HL-60/S4 treated with retinoic acid at 250 ng/mL for 4 days and 3 days (cell line): ENCODE measurements around the gene CA6.
"Not testable (repeated sequence)": the region's sequence is repeated elsewhere in the genome, so short reads cannot be mapped to it uniquely, and the experiment has no call there.

Source experiments
- in situ Hi-C: fragments of 300-500 bp; cut with MboI; formaldehyde crosslinking; loops from 2 replicates; pipeline ENCODE4 v1.7.0; 2022; ENCODE audit warnings: low sequenced_read_pairs

CA6 gene

DNA sequence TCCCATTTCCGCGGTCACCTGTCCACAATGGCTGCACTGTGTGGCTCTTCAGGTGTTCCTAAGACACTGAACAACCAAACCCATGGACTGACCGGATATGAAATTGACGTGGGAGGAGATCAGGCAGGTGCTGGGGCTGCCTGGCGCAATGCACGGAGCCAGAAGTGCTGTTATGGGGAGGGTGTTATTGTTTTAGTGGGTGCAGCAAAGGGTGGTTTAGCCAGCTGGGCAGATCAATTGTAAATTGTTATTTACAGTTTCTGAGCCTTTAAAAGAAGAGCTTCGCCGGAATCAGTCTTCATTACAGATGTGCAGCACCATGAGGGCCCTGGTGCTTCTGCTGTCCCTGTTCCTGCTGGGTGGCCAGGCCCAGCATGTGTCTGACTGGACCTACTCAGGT is at the start of gene CA6:
CA6 (plus strand) TSS at position 301 of the 400 bp plus-strand sequence; CDS start at position 320, 19 bp downstream.
- in situ Hi-C loops = no loop called here

DNA sequence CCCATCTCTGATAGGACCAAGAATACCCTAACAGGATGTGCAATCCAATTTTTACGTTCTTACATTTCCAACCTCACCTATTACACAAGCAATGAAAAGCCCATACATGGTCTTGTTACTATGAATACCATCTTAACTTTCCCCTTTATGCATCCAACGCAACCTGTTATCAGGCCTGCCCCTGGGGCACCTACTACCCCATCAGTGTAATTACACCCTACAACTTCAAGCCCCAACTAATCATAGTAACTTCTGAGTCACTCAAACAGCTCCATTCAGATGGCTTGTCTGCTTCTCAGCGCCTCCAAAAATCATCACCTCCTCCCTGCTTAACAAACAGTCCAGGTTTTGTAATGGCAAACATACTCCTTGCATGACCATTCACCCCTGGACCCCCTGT is 48.9 kb upstream of the CA6 start:
- in situ Hi-C loops = not testable (repeated sequence)

DNA sequence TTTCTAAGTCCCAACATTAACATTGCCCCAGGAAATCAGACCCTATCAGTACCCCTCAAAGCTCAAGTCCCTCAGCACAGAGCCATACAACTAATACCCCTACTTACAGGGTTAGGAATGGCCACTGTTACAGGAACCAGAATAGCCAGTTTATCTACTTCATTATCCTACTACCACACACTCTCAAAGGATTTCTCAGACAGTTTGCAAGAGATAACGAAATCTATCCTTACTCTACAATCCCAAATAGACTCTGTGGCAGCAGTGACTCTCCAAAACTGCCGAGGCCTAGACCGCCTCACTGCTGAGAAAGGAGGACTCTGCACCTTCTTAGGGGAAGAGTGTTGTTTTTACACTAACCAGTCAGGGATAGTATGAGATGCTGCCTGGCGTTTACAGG is 48.2 kb upstream of the CA6 start:
- in situ Hi-C loops = not testable (repeated sequence)

DNA sequence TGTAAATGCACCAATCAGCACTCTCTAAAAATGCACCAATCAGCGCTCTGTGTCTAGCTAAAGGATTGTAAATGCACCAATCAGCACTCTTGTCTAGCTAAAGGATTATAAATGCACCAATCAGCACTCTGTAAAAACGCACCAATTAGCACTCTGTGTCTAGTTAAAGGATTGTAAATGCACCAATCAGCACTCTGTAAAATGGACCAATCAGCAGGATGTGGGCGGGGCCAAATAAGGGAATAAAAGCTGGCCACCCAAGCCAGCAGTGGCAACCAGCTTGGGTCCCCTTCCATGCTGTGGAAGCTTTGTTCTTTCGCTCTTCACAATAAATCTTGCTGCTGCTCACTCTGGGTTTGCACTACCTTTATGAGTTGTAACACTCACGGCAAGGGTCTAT is 47.2 kb upstream of the CA6 start:
- in situ Hi-C loops = not testable (repeated sequence)

DNA sequence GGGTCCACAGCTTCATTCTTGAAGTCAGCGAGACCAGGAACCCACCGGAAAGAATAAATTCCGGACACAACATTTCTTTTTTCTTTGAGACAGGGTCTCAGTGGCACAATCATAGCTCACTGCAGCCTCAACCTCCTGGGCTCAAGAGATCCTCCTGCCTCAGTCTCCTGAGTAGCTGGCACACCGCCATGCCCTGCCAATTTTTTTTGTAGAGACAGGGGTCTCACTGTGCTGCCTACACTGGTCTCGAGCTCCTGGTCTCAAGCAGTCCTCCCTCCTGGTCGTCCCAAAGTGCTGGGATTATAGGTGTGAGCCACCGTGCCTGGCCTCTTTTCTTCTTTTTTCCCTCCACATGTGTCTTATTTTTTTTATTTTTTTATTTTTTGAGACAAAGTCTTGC is 46.6 kb upstream of the CA6 start:
- in situ Hi-C loops = no loop called here

DNA sequence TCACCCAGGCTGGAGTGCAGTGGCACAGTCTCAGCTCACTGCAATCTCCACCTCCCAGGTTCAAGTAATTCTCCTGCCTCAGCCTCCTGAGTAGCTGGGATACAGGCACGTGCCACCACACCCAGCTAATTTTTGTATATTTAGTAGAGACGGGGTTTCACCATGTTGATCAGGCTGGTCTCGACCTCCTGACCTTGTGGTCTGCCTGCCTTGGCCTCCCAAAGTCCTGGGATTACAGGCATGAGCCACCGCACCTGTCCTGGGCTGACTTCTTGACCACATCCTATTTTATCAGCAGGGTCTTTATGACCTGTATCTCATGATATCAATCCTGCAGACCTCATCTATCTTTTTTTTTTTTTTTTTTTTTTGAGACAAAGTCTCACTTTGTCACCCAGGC is 45.0 kb upstream of the CA6 start:
- in situ Hi-C loops = not testable (repeated sequence)

DNA sequence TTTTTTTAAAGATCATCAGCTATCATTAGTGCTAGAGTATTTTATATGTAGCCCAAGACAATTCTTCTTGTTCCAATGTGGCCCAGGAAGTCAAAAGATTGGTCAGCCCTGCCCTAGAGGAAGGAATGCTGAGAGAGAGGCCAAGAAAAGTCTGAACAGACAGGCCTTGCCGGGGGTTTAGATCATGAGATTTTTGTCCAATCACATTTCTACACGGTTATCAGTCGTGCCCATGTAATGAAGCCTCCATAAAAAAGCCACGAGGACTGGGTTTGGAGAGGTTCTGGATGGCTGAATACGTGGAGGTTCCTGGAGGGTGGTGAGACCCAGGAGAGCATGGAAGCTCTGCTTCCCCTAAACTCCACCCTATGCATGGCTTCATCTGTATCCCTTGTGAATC is 42.9 kb upstream of the CA6 start:
- in situ Hi-C loops = no loop called here

DNA sequence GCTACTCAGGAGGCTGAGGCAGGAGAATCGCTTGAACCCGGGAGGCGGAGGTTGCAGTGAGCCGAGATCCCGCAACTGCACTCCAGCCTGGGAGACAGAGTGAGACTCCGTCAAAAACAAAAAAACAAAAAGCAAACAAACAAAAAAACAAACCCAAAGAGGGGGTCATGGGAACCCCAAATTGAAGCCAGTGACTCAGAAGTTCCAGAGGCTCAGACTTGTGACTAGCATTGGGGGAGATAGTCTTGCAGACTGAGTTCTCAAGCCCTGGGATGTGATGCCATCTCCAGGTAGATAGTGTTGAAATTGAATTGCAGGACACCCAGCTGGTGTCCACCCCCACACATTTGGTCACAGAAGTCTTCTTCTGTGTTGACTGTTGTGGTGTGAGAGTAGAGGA is 42.3 kb upstream of the CA6 start:
- in situ Hi-C loops = no loop called here

DNA sequence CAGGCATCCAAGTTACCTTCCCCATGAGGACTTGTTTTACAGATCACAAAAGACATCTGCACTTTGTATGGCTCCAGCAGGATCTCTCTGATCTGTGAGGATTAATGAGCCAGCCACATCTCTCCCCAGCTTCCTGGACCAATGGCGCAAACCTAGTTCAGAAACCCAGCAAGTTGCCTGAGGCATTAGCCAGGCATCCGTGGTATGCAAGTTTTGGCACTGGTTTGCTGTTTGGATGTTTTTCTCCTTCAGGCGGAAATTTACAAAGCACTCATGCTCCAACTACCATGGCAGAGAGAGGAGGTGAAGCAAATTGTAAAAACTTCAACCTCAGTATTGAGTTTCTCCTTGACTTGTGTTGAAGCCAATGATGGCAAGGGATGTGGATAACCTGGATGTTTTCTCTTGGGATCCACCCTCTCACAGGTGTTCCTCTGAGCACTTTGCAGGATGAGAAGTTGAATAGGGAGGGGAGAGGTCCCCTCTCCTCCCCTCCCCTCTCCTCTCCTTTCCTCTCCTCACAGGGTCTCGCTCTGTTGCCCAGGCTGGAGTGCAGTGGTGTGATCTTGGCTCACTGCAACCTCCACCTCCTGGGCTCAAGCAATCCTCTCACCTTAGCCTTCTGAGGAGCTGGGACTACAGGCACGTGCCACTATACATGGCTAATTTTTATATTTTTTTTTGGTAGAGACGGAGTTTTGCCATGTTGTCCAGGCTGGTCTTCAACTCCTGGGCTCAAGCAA is 41.6 kb upstream of the CA6 start:
- in situ Hi-C loops = no loop called here

DNA sequence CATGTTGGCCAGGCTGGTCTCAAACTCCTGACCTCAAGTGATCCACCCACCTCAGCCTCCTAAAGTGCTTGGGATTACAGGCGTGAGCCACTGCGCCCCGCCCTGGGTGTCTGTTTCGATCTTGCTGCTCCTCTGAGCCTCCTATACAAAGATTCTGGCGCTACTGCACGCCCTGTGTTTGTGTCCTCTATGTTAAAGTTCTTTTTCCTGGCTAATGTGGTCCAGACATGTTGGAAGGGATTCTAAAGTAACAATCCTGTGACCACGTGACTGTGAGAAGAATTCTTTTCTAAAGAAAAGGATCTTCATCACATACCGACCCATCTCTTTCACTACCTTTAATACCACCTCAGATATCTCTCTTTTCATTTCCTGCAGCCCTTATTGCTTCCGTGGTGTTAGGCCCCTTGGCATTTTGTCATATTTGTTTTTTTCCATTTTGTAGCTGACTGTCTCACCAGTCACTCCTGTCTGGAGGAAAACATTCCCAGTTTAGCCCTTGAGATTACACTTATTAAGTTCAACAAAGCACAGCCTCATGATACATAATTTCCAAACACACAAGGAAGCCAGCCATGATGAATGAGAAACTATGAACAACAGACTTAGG is 40.0 kb upstream of the CA6 start:
- in situ Hi-C loops = no loop called here

DNA sequence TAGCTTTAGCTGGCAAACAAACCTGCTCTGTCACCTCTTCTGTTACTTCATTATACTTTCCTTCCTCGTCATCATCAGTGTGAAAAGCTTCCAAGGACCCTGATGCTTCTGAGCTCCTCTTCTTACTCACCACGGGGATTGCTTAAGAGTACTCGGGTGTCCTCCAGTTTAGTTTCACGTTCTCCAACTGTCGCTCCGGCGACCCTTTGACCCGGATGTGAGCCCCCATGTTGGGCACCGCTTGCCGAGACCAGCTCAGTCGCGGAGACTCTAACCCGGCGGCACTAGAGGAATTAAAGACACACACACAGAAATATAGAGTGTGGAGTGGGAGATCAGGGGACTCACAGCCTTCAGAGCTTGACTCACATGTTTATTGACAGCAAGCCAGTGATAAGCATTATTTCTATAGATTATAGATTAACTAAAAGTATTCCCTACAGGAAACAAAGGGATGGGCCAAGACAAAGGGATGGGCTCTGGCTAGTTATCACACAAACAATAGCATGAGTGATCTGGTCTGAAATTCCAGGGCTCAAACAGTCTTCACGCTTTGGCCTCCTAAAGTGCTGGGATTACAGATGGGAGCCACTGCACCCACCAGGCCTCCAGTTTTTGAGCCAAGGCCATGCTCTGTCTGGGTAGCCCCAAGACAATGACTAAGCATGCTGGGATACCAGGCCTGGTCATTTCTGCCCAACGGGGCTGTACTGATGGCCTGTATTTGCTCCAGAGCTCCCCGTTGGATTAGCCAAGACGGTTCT is 37.1 kb upstream of the CA6 start:
- in situ Hi-C loops = no loop called here

DNA sequence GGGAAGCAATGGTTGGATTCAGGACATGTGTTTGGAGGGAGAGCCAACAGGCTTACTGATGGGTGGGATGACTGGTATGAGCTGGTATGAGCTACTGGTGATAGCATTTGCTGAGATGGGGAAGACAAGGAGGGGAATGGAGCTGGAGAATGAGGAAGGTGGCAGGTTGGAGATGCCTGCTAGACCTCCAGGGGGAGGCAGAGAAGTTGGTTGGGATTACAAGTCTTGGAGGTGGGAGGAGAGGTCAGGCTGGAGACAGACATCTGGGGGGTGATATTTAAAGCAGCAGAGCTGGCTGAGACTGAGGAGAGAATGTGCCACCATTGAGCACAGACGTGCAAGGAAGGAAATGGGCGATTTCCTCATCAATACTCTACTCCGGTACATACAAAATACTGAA is 35.3 kb upstream of the CA6 start:
- in situ Hi-C loops = no loop called here

DNA sequence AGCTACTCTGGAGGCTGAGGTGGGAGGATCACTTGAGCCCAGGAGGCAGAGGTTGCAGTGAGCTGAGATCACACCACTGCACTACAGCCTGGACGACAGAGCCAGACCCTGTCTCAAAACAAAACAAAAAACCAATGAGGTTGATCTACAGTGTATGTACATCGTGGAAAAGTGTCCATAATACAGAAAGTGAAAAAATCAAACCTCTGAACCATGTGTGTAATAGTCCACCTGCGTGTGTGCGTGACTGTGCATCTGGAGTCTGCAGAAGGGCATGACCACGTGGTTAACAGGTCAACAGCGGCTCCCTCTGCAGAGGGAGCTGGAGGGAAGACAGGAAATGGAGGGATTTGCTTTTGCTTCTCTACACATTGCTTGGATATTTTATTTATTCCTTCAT is 34.8 kb upstream of the CA6 start:
- in situ Hi-C loops = no loop called here

DNA sequence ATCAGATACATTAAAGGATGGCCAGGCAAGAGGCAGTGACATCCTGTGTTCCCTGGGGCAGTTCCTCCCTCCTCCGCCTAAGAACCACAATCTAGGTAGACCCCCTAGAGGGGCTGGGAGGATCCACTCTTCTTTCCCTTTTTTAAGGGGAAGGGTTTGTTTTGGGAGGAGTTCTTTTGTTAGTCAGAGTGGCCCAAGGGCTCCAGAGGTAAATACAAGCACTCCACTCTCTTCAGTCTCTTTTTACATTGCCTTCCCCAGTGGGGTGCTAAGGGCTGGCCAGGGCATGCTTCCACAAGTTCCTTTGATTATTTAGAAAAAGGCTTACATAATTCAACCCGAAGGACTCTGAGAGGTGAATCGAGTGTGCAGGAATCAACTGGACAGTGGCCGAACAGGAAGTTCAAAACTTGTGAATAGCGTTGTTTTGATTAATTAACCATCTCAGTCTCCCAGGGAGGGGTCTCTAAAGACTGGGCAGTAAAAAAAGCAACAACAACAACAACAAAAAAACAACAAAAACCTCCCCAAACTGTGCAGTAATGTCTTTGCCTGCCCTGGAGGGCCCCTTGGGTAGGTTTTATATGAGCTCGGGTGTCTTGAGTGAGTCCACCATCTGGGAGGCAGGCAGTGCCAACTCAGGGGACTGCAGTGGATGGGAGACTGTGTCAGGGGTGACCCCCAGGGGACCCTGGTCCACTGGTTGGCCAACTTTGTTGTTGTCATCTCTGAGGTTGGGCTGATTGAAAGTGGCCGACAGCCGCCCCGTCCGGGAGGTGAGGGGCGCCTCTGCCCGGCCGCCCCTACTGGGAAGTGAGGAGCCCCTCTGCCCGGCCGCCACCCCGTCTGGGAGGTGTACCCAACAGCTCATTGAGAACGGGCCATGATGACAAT is 34.0 kb upstream of the CA6 start:
- in situ Hi-C loops = no loop called here

DNA sequence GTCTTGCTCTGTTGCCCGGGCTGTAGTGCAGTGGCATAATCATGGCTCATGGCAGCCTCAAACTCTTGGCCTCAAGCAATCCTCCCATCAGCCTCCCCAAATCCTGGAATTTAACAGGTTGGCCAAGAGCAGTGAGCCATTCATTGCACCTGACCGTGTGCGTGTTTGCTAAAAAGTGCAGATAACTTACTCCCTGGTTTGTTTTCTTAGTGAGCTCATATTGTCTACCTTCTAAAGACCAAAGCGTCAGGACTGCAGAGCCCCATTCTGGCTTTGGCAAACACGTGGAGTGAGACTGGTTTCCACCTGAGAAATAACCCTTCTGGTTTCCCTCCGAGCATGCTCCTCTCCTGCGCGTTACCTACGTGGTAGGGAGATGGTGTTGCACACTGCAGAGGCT is 32.2 kb upstream of the CA6 start:
- in situ Hi-C loops = no loop called here

DNA sequence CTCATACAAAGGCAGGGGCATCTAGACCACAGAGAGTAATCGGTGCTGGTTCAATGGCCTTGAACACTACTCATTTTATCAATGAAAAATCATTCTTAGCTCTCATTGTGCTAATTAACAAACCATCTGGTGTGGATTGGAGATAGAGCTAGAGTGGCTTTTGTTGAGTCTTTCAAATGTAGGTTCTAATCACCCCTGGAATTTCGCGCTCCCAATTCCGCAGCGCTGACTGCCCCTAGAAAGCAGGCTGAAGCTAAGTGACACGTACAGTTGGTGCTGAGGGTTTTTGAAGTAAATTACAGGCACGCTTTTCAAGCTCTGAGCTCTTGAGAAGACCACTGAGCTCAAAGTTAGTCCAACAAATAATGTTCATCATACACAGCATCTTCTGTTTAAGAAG is 31.2 kb upstream of the CA6 start:
- in situ Hi-C loops = no loop called here

DNA sequence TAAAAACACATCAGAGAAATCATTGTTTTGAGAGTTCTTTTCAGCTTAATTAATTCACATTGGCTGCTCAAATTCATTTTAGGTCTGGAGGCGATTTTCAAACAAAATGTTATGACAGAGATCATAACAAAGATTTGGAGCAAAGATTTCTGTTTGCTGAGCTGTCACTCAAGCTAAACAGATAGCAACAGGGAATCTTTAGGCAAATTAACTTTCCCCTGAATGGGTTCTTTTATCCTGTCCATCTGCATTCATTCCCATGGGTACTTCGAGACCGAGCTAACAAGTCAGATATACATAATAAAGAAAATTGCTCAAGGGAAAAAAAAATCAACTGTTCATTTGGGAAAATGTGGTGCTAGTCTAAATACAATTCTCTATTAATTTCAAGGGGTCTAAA is 30.2 kb upstream of the CA6 start:
- in situ Hi-C loops = no loop called here

DNA sequence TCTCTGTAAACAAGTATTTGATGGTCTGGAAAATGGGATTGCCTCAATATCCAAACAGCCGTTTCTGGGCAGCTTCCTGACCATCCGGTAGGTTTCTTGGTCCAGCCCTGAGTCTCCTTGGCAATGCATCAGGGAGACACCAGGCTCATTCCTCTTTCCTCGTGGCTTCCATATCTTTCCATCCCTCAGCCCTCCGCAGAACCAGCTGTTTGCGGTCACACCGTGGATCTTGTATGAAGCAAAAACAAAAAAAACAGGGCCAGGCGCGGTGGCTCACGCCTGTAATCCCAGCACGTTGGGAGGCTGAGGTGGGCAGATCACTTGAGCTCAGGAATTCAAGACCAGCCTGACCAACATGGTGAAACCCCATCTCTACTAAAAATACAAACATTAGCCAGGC is 28.1 kb upstream of the CA6 start:
- in situ Hi-C loops = not testable (repeated sequence)

DNA sequence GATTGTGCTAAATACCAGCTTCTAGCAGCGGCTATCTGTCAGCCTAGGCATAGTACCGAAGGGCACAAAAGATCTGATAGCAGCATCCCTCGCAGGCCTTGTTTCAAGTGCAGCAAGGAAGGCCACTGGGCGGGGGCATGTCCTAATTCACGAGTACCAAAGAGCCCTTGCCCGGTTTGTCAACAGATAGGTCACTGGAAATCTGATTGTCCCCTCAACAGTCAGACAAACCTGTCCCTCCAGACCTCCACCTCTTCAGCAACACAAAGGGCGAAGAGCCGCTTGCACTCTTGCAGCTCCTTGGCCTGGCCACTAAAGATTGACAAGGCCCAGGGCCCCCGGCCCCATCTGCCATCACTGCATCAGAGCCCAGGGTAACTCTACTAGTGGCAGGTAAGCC is 22.7 kb upstream of the CA6 start:
- in situ Hi-C loops = no loop called here

DNA sequence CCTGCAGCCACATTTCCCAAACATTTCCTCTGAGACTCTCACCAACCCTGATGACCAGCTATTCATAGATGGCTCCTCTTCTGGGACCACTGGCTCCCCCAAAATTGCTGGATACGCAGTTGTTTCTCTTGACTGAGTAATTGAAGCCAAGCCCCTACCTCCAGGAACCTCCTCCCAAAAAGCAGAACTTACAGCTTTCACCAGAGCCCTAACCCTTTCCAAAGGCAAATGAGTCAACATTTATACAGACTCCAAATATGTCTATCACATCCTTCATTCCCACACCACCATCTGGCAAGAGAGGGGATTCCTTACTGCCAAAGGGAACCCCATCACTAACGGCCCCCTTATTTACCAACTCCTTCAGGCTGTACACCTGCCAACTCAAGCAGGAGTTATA is 20.3 kb upstream of the CA6 start:
- in situ Hi-C loops = no loop called here

DNA sequence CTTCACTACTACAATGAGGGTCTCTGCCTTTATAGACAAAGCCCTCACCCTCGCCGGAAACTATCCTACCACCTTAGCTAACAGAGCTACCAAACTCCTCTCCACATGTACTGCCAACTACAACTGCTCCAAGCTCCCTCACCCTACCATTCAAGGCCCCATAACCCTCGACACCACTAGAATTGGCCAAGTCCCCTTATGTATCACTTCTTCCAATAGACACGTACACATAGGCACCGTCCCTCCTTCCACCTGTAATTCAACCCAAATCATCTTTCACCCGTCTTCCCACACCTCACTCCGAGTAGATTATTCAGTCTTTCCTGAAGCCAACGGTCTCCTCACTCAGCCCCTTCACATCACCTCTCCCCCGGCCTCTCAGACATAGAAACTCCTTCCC is 19.7 kb upstream of the CA6 start:
- in situ Hi-C loops = no loop called here
